C4-2B (cell line): Measurements from ENCODE around the gene RNU11.
A peak's percentile ranks its signal among the peaks of the same experiment; 100 is the strongest.
"Not testable (repeated sequence)": the region's sequence is repeated elsewhere in the genome, so short reads cannot be mapped to it uniquely, and the experiment has no call there.

Experiments used
- H3K27ac ChIP-seq: fragments of 450-650 bp; 2 replicates; pipeline ENCODE4 v1.5.1; 2017
- CTCF ChIP-seq: fragments of 450-650 bp; conservative IDR thresholded peaks from 2 replicates; pipeline ENCODE4 v1.5.1; 2017; ENCODE audit warnings: mild to moderate bottlenecking
- ZFX ChIP-seq: fragments of 450-650 bp; IDR thresholded peaks from 2 replicates; pipeline ENCODE4 v1.6.1; 2017

The RNU11 gene

GRCh38 chr1:28646040-28646439 is 2.4 kb upstream of the RNU11 start:
- TF ChIP-seq CTCF (no peak), ZFX (no peak)
- no peak overlapping the region; the same call in 1 of the 2 replicates for H3K27ac ChIP-seq

GRCh38 chr1:28648008-28648473 is 359 bp upstream of the RNU11 start:
- peak overlapping the region; percentile 90 for H3K27ac ChIP-seq
- TF ChIP-seq ZFX (no peak), CTCF (no peak)

- not testable (repeated sequence) for H3K27ac ChIP-seq
Measured at GRCh38 chr1:28653063-28653462, 4.7 kb downstream of the RNU11 start.

- peak; percentile 42 for TF ChIP-seq CTCF
- not testable (repeated sequence) for H3K27ac ChIP-seq
Measured at GRCh38 chr1:28653870-28654269, 5.5 kb downstream of the RNU11 start.

- H3K27ac ChIP-seq, result not testable (repeated sequence)
Measured at GRCh38 chr1:28655448-28656311, 7.3 kb downstream of the RNU11 start.

- H3K27ac ChIP-seq, result no peak overlapping the region
- no peak for TF ChIP-seq ZFX
- no peak for TF ChIP-seq CTCF
Measured at GRCh38 chr1:28656335-28656734, 7.9 kb downstream of the RNU11 start.

- H3K27ac ChIP-seq, result no peak overlapping the region
Measured at GRCh38 chr1:28663871-28664470, 15.6 kb downstream of the RNU11 start.

GRCh38 chr1:28666806-28667205 is 18.4 kb downstream of the RNU11 start:
- TF ChIP-seq CTCF, result no peak
- no peak for TF ChIP-seq ZFX
- peak overlapping the region; percentile 97 for H3K27ac ChIP-seq

More at GRCh38 chr1:28663871-28664470, 15.6 kb downstream of the RNU11 start:
- TF ChIP-seq ZFX, result no peak
